ENCODE results near the gene MYO9B.

MYO9B gene, protein sequence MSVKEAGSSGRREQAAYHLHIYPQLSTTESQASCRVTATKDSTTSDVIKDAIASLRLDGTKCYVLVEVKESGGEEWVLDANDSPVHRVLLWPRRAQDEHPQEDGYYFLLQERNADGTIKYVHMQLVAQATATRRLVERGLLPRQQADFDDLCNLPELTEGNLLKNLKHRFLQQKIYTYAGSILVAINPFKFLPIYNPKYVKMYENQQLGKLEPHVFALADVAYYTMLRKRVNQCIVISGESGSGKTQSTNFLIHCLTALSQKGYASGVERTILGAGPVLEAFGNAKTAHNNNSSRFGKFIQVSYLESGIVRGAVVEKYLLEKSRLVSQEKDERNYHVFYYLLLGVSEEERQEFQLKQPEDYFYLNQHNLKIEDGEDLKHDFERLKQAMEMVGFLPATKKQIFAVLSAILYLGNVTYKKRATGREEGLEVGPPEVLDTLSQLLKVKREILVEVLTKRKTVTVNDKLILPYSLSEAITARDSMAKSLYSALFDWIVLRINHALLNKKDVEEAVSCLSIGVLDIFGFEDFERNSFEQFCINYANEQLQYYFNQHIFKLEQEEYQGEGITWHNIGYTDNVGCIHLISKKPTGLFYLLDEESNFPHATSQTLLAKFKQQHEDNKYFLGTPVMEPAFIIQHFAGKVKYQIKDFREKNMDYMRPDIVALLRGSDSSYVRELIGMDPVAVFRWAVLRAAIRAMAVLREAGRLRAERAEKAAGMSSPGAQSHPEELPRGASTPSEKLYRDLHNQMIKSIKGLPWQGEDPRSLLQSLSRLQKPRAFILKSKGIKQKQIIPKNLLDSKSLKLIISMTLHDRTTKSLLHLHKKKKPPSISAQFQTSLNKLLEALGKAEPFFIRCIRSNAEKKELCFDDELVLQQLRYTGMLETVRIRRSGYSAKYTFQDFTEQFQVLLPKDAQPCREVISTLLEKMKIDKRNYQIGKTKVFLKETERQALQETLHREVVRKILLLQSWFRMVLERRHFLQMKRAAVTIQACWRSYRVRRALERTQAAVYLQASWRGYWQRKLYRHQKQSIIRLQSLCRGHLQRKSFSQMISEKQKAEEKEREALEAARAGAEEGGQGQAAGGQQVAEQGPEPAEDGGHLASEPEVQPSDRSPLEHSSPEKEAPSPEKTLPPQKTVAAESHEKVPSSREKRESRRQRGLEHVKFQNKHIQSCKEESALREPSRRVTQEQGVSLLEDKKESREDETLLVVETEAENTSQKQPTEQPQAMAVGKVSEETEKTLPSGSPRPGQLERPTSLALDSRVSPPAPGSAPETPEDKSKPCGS (N-terminal part only)

DNA sequence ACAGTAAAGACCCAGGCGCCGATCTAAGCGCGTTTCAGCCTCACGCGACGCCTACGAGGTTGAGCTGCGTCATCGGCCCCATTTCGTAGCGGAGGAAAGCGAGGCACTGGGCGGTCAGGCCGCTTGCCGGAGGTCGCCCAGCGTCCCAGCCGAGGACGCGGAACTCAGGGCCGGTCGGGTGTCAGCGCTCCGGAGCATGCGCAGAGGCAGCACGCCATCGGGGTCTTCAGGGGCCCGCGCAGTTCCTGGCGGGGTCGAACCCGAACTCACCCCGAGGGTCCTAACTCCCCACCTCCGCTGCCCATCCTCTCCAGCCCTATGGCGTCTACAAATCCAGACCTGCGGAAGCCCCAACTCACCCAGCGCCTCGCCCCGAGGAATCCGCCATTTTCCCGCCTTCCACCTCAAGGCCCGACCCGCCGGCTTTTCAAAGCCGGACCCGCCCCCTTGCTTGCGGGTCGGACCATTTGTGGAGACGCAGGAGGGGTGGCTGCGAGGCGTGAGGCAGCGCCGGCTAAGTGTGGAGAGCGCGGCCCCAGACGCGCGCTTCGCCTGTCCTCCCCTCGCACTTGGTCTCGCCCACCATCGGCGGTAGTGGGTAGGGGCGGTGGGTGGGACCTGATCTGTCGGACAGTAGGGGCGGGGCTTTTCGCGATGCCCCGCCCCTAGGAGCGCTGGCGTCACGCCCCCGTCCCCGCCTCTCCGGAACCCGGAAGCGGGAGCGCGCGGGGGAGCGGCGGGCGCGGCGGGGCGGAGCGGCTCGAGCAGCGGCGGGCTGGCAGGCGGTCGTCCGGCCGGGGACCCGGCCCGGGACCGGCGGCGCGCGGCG is at the start of gene MYO9B, which contains the start of gene HAUS8:
TSS of gene MYO9B (plus strand) at position 743 of the 829 bp plus-strand sequence. CDS start 25,941 bp downstream, outside the sequence.
TSS of gene HAUS8 (minus strand) at position 418 of the 829 bp plus-strand sequence. CDS start at position 388, 30 bp downstream.
- Histone ChIP-seq H3K9me2 (replicated peaks; ENCODE audit: control insufficient read depth, low read length) (no peaks in the 10 kb centered on the region), H3K36me3 (ENCODE audit: control insufficient read depth, low read length) (peaks cover 71% of the 10 kb centered on the region), H3F3A (ENCODE audit: control insufficient read depth, insufficient read depth) (no peaks in the 10 kb centered on the region), H3K4me2 (ENCODE audit: low read length) (peak within 1 kb of the TSS; percentile 99), H3K4me1 (ENCODE audit: control insufficient read depth, low read length) (peaks cover 76% of the 10 kb centered on the region), H3K27ac (ENCODE audit: low read depth, low read length) (peak within 1 kb of the TSS; percentile 86), H3K27me3 (ENCODE audit: control insufficient read depth, low read length) (no peaks in the 10 kb centered on the region), H4K20me1 (ENCODE audit: control insufficient read depth, insufficient read depth, low read depth, low read length) (peaks cover 24% of the 10 kb centered on the region), H3K79me2 (ENCODE audit: control insufficient read depth, low read length) (peaks cover 96% of the 10 kb centered on the region), H3K9me3 (ENCODE audit: control insufficient read depth, insufficient read depth, low read length) (no peaks in the 10 kb centered on the region), H3K4me3 (ENCODE audit: low read length) (peak within 1 kb of the TSS; percentile 97)
- TF ChIP-seq, protein P1, sequence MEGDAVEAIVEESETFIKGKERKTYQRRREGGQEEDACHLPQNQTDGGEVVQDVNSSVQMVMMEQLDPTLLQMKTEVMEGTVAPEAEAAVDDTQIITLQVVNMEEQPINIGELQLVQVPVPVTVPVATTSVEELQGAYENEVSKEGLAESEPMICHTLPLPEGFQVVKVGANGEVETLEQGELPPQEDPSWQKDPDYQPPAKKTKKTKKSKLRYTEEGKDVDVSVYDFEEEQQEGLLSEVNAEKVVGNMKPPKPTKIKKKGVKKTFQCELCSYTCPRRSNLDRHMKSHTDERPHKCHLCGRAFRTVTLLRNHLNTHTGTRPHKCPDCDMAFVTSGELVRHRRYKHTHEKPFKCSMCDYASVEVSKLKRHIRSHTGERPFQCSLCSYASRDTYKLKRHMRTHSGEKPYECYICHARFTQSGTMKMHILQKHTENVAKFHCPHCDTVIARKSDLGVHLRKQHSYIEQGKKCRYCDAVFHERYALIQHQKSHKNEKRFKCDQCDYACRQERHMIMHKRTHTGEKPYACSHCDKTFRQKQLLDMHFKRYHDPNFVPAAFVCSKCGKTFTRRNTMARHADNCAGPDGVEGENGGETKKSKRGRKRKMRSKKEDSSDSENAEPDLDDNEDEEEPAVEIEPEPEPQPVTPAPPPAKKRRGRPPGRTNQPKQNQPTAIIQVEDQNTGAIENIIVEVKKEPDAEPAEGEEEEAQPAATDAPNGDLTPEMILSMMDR (IDR thresholded peaks at IDR 0.05; ENCODE audit: low read depth, low read length, poor library complexity, severe bottlenecking), result no peak
- TF ChIP-seq EZH2phosphoT487 (IDR thresholded peaks at IDR 0.05; ENCODE audit: borderline replicate concordance, low read length), result no peak

DNA sequence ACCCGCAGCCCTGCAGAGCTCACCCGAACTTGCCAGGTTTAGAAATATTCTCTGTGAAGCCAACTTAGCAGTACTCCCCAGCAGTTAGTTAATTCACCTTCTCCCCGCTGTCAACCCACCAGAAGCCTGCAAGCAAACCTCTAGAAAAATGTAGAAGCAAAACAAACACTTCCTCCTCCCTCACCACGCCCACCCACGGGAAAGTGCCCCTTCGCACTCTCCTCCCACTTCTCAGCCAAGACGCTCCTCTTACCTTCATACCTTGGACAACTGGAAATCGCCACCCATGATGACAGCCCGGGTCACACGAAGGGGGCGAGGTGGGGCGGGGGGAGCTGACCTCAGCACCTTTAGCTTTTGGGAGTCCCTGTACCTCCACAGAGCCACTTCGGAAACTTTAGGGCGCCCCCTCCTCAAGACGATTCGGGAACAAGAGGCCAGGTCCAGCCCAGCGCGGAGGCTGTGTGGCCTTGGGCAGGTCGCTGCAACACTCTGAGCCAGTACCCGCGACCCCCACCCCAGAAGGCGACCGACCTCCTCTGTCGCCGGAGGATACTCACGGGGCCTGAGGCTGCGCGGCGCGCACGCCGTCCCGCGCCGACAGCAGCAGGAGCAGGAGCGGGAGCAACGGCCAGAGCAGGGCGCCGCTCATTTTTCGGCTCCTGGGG is 49.5 kb upstream of the MYO9B start:
- Histone ChIP-seq H3K27me3 (ENCODE audit: control insufficient read depth, low read length) (peaks cover 13% of the 10 kb centered on the region), H3K9me2 (replicated peaks; ENCODE audit: control insufficient read depth, low read length) (no peaks in the 10 kb centered on the region), H3F3A (ENCODE audit: control insufficient read depth, insufficient read depth) (peaks cover 3% of the 10 kb centered on the region; the same call in 1 of the 2 replicates), H3K9me3 (ENCODE audit: control insufficient read depth, insufficient read depth, low read length) (peaks cover 3% of the 10 kb centered on the region), H3K79me2 (ENCODE audit: control insufficient read depth, low read length) (no peaks in the 10 kb centered on the region), H4K20me1 (ENCODE audit: control insufficient read depth, insufficient read depth, low read depth, low read length) (no peaks in the 10 kb centered on the region), H3K36me3 (ENCODE audit: control insufficient read depth, low read length) (no peaks in the 10 kb centered on the region), H3K27ac (ENCODE audit: low read depth, low read length) (no peak overlapping the region), H3K4me3 (ENCODE audit: low read length) (no peak overlapping the region), H3K4me2 (ENCODE audit: low read length) (no peak overlapping the region), H3K4me1 (ENCODE audit: control insufficient read depth, low read length) (peaks cover 23% of the 10 kb centered on the region)
- TF ChIP-seq EZH2phosphoT487 (IDR thresholded peaks at IDR 0.05; ENCODE audit: borderline replicate concordance, low read length), result no peak
- TF ChIP-seq, protein P1 (IDR thresholded peaks at IDR 0.05; ENCODE audit: low read depth, low read length, poor library complexity, severe bottlenecking), result no peak
